ENCODE data around the gene GPR146.

The GPR146 gene

GRCh38 chr7:1095621-1096155 is 51.3 kb downstream of the GPR146 start:
- DNase-seq, result no peak

GRCh38 chr7:1096156-1097119 is 52.1 kb downstream of the GPR146 start:
- no peak for DNase-seq

- DNase-seq, result no peak
These were observed 52.8 kb downstream of the GPR146 start for GRCh38 chr7:1097120-1097504.

- DNase-seq, result no peak
These were observed 54.2 kb downstream of the GPR146 start for GRCh38 chr7:1098243-1099153.

- DNase-seq, result no peak
These were observed 54.8 kb downstream of the GPR146 start for GRCh38 chr7:1099154-1099542.

- no peak for DNase-seq
These were observed 55.3 kb downstream of the GPR146 start for GRCh38 chr7:1099637-1100036.

GRCh38 chr7:1100386-1100785 is 56.0 kb downstream of the GPR146 start:
- no peak for DNase-seq

GRCh38 chr7:1100834-1101562 is 56.7 kb downstream of the GPR146 start:
- DNase-seq, result no peak

- DNase-seq, result no peak
These were observed 57.5 kb downstream of the GPR146 start for GRCh38 chr7:1101563-1102431.

GRCh38 chr7:1103009-1103788 is 58.9 kb downstream of the GPR146 start:
- DNase-seq, result no peak

GRCh38 chr7:1103789-1104515 is 59.6 kb downstream of the GPR146 start:
- no peak for DNase-seq

- DNase-seq, result no peak
These were observed 60.3 kb downstream of the GPR146 start for GRCh38 chr7:1104516-1105179.

- no peak for DNase-seq
These were observed 60.8 kb downstream of the GPR146 start for GRCh38 chr7:1105189-1105588.

- DNase-seq, result no peak
These were observed 61.9 kb downstream of the GPR146 start for GRCh38 chr7:1106063-1106792.

- no peak for DNase-seq
These were observed 62.6 kb downstream of the GPR146 start for GRCh38 chr7:1106793-1107421.

GRCh38 chr7:1108264-1108920 is 64.0 kb downstream of the GPR146 start:
- no peak for DNase-seq
